ENCODE measurements around the gene GAREM1.

- TF ChIP-seq POLR2AphosphoS5 (IDR thresholded peaks at IDR 0.05): no peak
- TF ChIP-seq CTCF (IDR thresholded peaks at IDR 0.05): no peak
Measured at GRCh38 chr18:32418148-32418547, 52.5 kb downstream of the GAREM1 start.
